SK-N-SH (cell line): ENCODE data around the gene SLC10A4. TPM values are rescaled to one million over a fixed set of nuclear protein-coding genes. Genes with fewer than 3 reads are reported as not detected.

Experiments
- CTCF ChIA-PET: fragments of 300-600, 350-600 bp; formaldehyde crosslinking; extraction: SDS; loops from one replicate; lab custom pipeline; 2021; lab: Yijun Ruan, JAX
- POLR2A ChIA-PET: fragments of 350-600 bp; sonication (Branson Sonifier 250); formaldehyde crosslinking; extraction: SDS; loops from one replicate; lab custom pipeline; 2020; ENCODE audit warnings: antibody characterized with exemption, inconsistent platforms; lab: Yijun Ruan, JAX
- DNase-seq: peaks from one replicate; pipeline ENCODE4 v3.0.0; 2012
- H2AFZ ChIP-seq: fragments of 200-600 bp; sonication (generic); 2 replicates; pipeline ENCODE4 v1.8.1; 2016; ENCODE audit warnings: antibody characterized with exemption, mild to moderate bottlenecking, low read depth
- H3F3A ChIP-seq: fragments of 200-600 bp; sonication (generic); replicated peaks from 2 replicates; pipeline ENCODE3; 2016; ENCODE audit warnings: antibody characterized with exemption, mild to moderate bottlenecking; ENCODE audit not compliant: insufficient read depth
- H3K27ac ChIP-seq, 2 experiments: fragments of 200-500 bp in 1 of 2; fragments of 200-600 bp in 1 of 2; sonication (Bioruptor generic) in 1 of 2; sonication (generic), shearing (Covaris generic) in 1 of 2; 2 replicates each; pipeline versions ENCODE4 v1.5.1 to v1.6.1; 2014 to 2016; ENCODE audit warnings: low read depth in 2 of 2, inconsistent platforms in 1 of 2, low read length in 1 of 2, mild to moderate bottlenecking in 1 of 2, mixed read lengths in 1 of 2
- H3K27me3 ChIP-seq: fragments of 200-600 bp; sonication (generic), shearing (Covaris generic); 2 replicates; pipeline ENCODE4 v1.6.1; 2016; ENCODE audit warnings: mixed run types; ENCODE audit not compliant: insufficient read depth
- H3K36me3 ChIP-seq, 2 experiments: fragments of 200-500 bp in 1 of 2; fragments of 200-600 bp in 1 of 2; sonication (Bioruptor generic) in 1 of 2; sonication (generic) in 1 of 2; replicated peaks in 1 of 2; 2 replicates each; pipeline versions ENCODE3 to v1.5.1; 2014 to 2016; ENCODE audit warnings: low read length in 1 of 2, mild to moderate bottlenecking in 1 of 2; ENCODE audit not compliant: insufficient read depth in 2 of 2, control insufficient read depth in 1 of 2
- H3K4me1 ChIP-seq, 2 experiments: fragments of 200-500 bp in 1 of 2; fragments of 200-600 bp in 1 of 2; sonication (Bioruptor generic) in 1 of 2; sonication (generic), shearing (Covaris generic) in 1 of 2; 2 replicates each; pipeline versions ENCODE4 v1.5.1 to v1.6.1; 2014 to 2016; ENCODE audit warnings: low read depth in 1 of 2, low read length in 1 of 2, mixed run types in 1 of 2; ENCODE audit not compliant: insufficient read depth in 2 of 2, control insufficient read depth in 1 of 2
- H3K4me2 ChIP-seq: fragments of 200-600 bp; sonication (generic), shearing (Covaris generic); 2 replicates; pipeline ENCODE4 v1.6.1; 2017; ENCODE audit warnings: mixed run types
- H3K4me3 ChIP-seq, 2 experiments: fragments of 200-500 bp in 1 of 2; fragments of 200-600 bp in 1 of 2; sonication (Bioruptor generic) in 1 of 2; sonication (generic), shearing (Covaris generic) in 1 of 2; 2 replicates each; pipeline versions ENCODE4 v1.5.1 to v1.8.1; 2014 to 2016; ENCODE audit warnings: low read depth in 2 of 2, inconsistent platforms in 1 of 2, low read length in 1 of 2, mild to moderate bottlenecking in 1 of 2, mixed read lengths in 1 of 2, moderate library complexity in 1 of 2
- H3K79me2 ChIP-seq: fragments of 200-600 bp; sonication (generic); 2 replicates; pipeline ENCODE4 v1.8.1; 2017; ENCODE audit warnings: mild to moderate bottlenecking; ENCODE audit not compliant: insufficient read depth
- H3K9ac ChIP-seq: fragments of 200-600 bp; sonication (generic); 2 replicates; pipeline ENCODE4 v1.6.1; 2017; ENCODE audit warnings: mixed run types
- H3K9me2 ChIP-seq: fragments of 200-600 bp; sonication (generic); 2 replicates; pipeline ENCODE4 v1.6.1; 2017; ENCODE audit warnings: mixed run types
- H3K9me3 ChIP-seq: fragments of 200-600 bp; sonication (generic); 2 replicates; pipeline ENCODE4 v1.6.1; 2017; ENCODE audit warnings: mixed run types, mild to moderate bottlenecking, moderate library complexity
- H4K20me1 ChIP-seq: fragments of 200-600 bp; sonication (generic); 2 replicates; pipeline ENCODE4 v1.6.1; 2017; ENCODE audit warnings: mild to moderate bottlenecking, mixed run types; ENCODE audit not compliant: insufficient read depth
- CHD2 ChIP-seq: fragments of 150-350 bp; IDR thresholded peaks from 2 replicates; pipeline ENCODE4 v1.6.1; 2018; ENCODE audit warnings: low read length; ENCODE audit not compliant: partially characterized antibody
- CTCF ChIP-seq: fragments of 200-600 bp; sonication (generic); IDR thresholded peaks from 2 replicates; pipeline ENCODE4 v1.6.1; 2017; ENCODE audit warnings: antibody characterized with exemption, mild to moderate bottlenecking, moderate library complexity
- ELF1 ChIP-seq: IDR thresholded peaks from 2 replicates; pipeline ENCODE4 v1.4.0; 2012
- EP300 ChIP-seq, 2 experiments: IDR thresholded peaks; 2 replicates each; pipeline versions ENCODE4 v1.4.0 to v1.6.1; 2012; ENCODE audit warnings: borderline replicate concordance in 1 of 2, low read depth in 1 of 2, low read length in 1 of 2
- FOSL2 ChIP-seq: IDR thresholded peaks from 2 replicates; pipeline ENCODE4 v1.4.0; 2012; ENCODE audit warnings: low read depth, mild to moderate bottlenecking, moderate library complexity, borderline replicate concordance
- GATA2 ChIP-seq: sonication (generic); formaldehyde crosslinking; IDR thresholded peaks from 2 replicates; pipeline ENCODE4 v1.5.0; 2020; ENCODE audit warnings: mild to moderate bottlenecking, missing genetic modification reagents
- MXI1 ChIP-seq: IDR thresholded peaks from 2 replicates; pipeline ENCODE4 v1.6.1; 2012; ENCODE audit warnings: mild to moderate bottlenecking, low read depth, low read length, improper control_type of control experiment
- RAD21 ChIP-seq: IDR thresholded peaks from 2 replicates; pipeline ENCODE4 v1.6.1; 2012; ENCODE audit warnings: mild to moderate bottlenecking, low read length
- RCOR1 ChIP-seq: fragments of 150-350 bp; IDR thresholded peaks from 2 replicates; pipeline ENCODE4 v1.6.1; 2017; ENCODE audit warnings: antibody characterized with exemption, low read length
- RFX5 ChIP-seq: IDR thresholded peaks from 2 replicates; pipeline ENCODE4 v1.6.1; 2012; ENCODE audit warnings: mild to moderate bottlenecking, improper control_type of control experiment, low read length
- SMC3 ChIP-seq: IDR thresholded peaks from 2 replicates; pipeline ENCODE4 v1.6.1; 2012; ENCODE audit warnings: low read depth, low read length, improper control_type of control experiment
- TCF12 ChIP-seq: IDR thresholded peaks from 2 replicates; pipeline ENCODE4 v1.4.0; 2012
- TEAD4 ChIP-seq: IDR thresholded peaks from 2 replicates; pipeline ENCODE4 v1.4.0; 2012; ENCODE audit warnings: mild to moderate bottlenecking, borderline replicate concordance; ENCODE audit not compliant: insufficient read depth
- USF1 ChIP-seq: IDR thresholded peaks from 2 replicates; pipeline ENCODE4 v1.4.0; 2012; ENCODE audit warnings: low read depth, borderline replicate concordance
- WGBS: methylation state at CpG from one replicate; pipeline ENCODE4 v1.1.6; 2017; ENCODE audit warnings: low lambda C conversion rate; 5-methylcytosine and 5-hydroxymethylcytosine counted together
- polyA plus RNA-seq, 3 experiments: library from polyadenylated mRNA; depleted of rRNA; stranded (reverse); fragments of >200 nt; gene quantifications; 2 replicates each; pipeline ENCODE4 v1.2.3, GENCODE V29; 2012
- TF ChIP-seq, protein P1 (sequence below): IDR thresholded peaks from 2 replicates; pipeline ENCODE4 v1.4.0; 2012; ENCODE audit warnings: low read depth

SLC10A4 gene, protein sequence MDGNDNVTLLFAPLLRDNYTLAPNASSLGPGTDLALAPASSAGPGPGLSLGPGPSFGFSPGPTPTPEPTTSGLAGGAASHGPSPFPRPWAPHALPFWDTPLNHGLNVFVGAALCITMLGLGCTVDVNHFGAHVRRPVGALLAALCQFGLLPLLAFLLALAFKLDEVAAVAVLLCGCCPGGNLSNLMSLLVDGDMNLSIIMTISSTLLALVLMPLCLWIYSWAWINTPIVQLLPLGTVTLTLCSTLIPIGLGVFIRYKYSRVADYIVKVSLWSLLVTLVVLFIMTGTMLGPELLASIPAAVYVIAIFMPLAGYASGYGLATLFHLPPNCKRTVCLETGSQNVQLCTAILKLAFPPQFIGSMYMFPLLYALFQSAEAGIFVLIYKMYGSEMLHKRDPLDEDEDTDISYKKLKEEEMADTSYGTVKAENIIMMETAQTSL
- 2.5 and 2.6 TPM in 2 replicates for polyA plus RNA-seq (2012; rRNA removed)
- polyA plus RNA-seq (2012; cell fraction: cytosol; rRNA removed): 2.3 and 3.3 TPM in 2 replicates
- 1.9 and 2.7 TPM in 2 replicates for polyA plus RNA-seq (2012; cell fraction: nucleus; rRNA removed)

- H3K9me3 ChIP-seq: no peaks in the 10 kb centered on the region
- no peaks in the 10 kb centered on the region for H3K27me3 ChIP-seq
- peaks cover 14% of the 10 kb centered on the region for H3F3A ChIP-seq
- H2AFZ ChIP-seq: peak within 1 kb of the TSS; percentile 90
- H3K4me1 ChIP-seq: peaks cover 0 to 24% of the 10 kb centered on the region in 2 experiments; a peak in 2 of 4 replicates
- H3K27ac ChIP-seq: peak within 1 kb of the TSS in 1 of 2 experiments; percentile 89; a peak in 2 of 4 replicates
- CTCF ChIA-PET: interaction anchor here (0.9 to 7.9 kb wide), 10 partner anchors 10 to 141 kb away, joined by 3 to 40 read pairs (median 4); no protein-coding TSS in a partner anchor
- peak within 1 kb of the TSS; percentile 76 for H3K4me2 ChIP-seq
- TF ChIP-seq RAD21 (0 out of 2 replicates have a peak, but pooled peaks have one; percentile 22), USF1 (no peak), SMC3 (no peak), TEAD4 (no peak), EP300 (IDR thresholded peaks at IDR 0.05; ENCODE audit: borderline replicate concordance in 1 of 2, low read depth in 1 of 2, low read length in 1 of 2) (peak in 1 of 2 experiments; percentile 85; a peak in 2 of 4 replicates), CTCF (no peak), CHD2 (peak; percentile 72), TCF12 (no peak), MXI1 (peak; percentile 68; the same call in 1 of the 2 replicates), RCOR1 (peak; percentile 83; the same call in 1 of the 2 replicates), RFX5 (no peak), GATA2 (peak; percentile 55; the same call in 1 of the 2 replicates), FOSL2 (no peak), ELF1 (no peak)
- TF ChIP-seq, protein P1, sequence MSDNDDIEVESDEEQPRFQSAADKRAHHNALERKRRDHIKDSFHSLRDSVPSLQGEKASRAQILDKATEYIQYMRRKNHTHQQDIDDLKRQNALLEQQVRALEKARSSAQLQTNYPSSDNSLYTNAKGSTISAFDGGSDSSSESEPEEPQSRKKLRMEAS: peak; percentile 20; the same call in 1 of the 2 replicates
- H3K9ac ChIP-seq: peak within 1 kb of the TSS; percentile 13; the same call in 1 of the 2 replicates
- H3K9me2 ChIP-seq: no peaks in the 10 kb centered on the region
- peak; percentile 96 for DNase-seq
- H3K79me2 ChIP-seq: no peaks in the 10 kb centered on the region
- POLR2A ChIA-PET: interaction anchor here (1.2 to 2.0 kb wide), 4 partner anchors 12 to 141 kb away, joined by 4 to 7 read pairs (median 6); partner anchors contain the start of gene SLAIN2
- H3K4me3 ChIP-seq: peak within 1 kb of the TSS; percentile 54 to 59
- peaks cover 0 to 3% of the 10 kb centered on the region in 2 experiments for H3K36me3 ChIP-seq
- H4K20me1 ChIP-seq: no peaks in the 10 kb centered on the region
- WGBS: 7% methylated on average over 6 of the region's 85 CpGs
Measured at GRCh38 chr4:48483006-48483776, at the start of gene SLC10A4. SLC10A4 (plus strand) TSS chr4:48483343; CDS start chr4:48483562, 219 bp downstream.
